ENCODE measurements around the gene NFIB.

DNA sequence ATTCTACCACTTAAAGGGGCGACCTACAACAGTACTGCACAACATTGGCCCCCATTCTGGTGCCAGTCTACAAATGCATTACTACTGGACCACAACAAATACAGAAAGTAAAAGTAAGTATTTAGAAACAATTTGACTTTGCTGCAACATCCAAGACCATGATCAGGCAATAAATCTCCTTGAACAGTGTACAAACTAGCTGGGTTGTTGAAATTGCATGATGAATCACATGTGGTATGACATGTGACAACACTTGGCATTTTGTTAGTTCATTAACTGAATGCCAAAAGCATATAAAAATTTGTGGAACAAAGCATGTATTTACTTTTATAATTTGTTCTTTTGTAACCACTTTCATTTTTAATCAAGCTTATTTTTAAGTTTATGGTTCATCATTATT is 270.5 kb downstream of the NFIB start:
- TF ChIP-seq POLR2A (IDR thresholded peaks at IDR 0.05): no peak
- TF ChIP-seq, protein P1, sequence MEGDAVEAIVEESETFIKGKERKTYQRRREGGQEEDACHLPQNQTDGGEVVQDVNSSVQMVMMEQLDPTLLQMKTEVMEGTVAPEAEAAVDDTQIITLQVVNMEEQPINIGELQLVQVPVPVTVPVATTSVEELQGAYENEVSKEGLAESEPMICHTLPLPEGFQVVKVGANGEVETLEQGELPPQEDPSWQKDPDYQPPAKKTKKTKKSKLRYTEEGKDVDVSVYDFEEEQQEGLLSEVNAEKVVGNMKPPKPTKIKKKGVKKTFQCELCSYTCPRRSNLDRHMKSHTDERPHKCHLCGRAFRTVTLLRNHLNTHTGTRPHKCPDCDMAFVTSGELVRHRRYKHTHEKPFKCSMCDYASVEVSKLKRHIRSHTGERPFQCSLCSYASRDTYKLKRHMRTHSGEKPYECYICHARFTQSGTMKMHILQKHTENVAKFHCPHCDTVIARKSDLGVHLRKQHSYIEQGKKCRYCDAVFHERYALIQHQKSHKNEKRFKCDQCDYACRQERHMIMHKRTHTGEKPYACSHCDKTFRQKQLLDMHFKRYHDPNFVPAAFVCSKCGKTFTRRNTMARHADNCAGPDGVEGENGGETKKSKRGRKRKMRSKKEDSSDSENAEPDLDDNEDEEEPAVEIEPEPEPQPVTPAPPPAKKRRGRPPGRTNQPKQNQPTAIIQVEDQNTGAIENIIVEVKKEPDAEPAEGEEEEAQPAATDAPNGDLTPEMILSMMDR (IDR thresholded peaks at IDR 0.05): no peak

Data from gastroesophageal sphincter (tissue), 3 donors.